NCI-H526 treated with DMSO at 0.1 percent for 48 hours (cell line): ENCODE measurements around the gene CCDC80.

Experiments
- DNase-seq: peaks from one replicate; lab custom pipeline; 2025; lab: John Stamatoyannopoulos, UW

Gene CCDC80

DNA sequence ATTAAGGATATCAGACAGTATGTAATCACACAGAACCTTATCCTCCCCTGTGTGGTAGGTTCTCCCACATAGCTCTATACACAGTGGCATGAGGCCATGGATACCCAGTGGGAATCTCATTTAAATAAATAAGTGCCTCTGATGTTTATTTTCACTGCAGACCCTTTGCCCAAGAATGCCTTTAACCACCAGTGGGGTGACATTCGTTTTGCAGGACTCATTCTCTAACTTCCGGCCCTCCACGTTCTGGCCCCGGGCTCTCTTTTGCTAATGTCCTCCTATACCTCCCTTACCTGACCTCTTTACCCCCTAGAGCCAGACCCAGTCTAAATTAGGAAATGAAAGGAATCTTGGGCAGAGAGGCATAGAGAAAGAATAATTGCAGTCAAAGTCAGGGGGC lies 8.3 kb downstream of the CCDC80 start:
- DNase-seq = no peak

DNA sequence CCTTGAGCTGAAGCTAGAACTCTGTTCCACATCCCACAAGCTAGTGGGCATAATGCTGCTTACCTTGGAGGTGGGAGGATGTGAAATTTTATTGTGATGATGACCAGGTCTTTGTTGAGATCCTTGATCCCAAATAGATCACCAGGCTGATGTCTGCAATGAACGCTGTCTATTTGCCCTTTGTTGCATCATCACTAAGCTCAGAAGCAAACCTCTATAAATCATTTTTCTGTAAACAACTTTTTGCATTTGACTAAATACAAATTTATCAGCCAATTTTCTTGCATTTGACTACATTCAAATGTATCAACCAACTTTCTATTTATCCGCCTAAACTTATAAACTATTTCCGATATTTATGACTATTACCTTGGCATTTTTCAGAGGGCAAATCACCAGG lies 9.7 kb downstream of the CCDC80 start:
- DNase-seq = no peak

DNA sequence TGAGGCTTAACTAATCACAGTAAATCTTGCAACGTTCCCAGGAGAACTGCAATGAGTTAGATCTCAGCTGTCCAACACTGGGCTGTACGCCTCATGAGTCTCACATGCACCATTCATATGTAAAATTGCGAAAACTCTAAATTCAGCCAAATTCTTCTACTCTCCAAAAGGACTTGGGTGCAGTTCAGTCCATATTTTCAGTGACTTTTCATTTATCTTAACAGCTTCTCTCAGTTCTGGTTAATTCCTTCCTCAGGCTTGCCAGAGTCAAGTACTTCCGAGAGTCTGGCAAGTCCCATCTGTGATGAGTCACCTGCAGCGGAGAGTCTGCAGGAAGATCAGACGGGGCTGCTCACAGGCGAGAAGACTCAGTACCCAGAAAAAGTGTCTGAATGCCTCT lies 11.5 kb downstream of the CCDC80 start:
- DNase-seq = no peak

DNA sequence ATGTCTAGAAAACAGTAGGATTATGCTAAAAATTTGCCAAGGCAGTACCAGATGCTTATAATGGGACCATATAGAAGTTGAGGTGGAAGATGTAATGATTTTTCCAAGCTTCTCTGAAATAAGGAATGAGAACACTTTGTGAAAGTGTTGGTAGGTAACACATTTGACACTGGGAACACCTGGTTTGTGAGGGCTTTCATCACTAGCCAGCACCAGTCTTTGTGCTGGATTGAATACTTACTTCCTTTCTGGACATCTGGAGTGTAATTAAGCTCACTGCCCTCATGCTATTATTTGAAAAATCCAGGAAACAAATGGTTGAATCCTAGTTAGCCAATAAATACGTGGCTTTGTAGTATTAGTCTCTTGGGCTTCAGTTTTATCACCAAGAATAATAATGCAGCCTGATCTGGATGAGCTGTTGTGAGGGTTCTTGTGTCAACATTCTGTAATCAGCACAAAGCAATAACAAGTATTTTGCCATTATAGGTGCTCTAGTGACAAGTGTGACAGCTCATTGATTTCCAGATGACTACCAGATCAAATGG lies 12.9 kb downstream of the CCDC80 start:
- no peak for DNase-seq

DNA sequence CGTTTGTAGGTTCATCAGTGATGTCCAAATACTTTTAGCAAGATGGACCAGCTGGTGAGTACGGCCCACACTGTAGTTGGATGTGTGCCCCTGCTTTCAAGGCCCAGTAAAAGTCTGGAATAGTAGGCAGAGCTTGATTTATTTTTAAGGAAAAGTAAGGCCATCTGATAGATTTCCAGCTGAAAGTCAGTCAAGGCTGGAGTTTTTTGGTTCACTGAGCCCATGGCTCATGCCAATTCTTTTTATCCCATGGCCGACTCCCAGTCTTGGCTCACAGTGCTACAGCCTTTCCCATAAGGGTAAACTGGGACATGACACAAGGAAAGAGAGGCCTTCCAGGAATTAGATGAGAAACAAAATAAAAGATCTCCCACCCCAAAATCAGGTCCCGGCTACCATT lies 13.5 kb downstream of the CCDC80 start:
- DNase-seq = no peak

DNA sequence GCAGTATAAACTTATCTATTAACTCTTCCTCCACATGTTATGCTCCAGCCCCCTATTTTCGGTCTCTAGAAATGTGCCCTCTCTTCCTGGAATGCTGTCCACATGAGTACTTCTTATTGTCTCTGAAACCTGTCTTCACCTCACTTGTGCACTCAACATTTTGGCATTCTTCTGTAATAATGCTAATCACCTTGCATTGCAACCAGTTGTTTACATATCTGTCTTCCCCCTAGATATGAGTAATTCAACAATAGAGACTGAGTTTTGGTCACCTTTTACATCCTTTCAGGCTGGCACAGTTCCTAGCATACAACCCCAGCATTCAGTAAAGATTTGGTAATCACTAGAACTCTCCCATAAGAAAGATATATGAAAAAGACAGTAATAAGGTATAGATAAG lies 17.2 kb downstream of the CCDC80 start:
- DNase-seq = no peak

DNA sequence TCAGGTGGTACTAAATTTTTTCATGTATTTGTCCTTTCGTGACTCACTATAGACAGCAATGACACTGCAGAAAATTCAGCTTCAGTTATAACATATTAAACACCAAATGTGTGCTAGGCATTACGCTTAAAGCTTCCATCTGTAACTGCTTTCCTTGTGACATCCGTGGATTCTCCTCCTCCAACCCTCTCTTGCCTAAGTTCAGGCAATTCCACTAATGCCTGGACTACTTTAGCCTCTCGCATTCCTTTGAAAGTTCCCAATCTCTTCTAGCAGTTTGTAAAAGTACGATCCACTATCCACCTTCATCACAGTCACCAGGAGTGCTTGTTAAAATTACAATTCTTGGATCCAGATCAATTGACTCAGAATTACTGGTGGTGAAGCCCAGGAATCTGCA lies 17.7 kb downstream of the CCDC80 start:
- no peak for DNase-seq

DNA sequence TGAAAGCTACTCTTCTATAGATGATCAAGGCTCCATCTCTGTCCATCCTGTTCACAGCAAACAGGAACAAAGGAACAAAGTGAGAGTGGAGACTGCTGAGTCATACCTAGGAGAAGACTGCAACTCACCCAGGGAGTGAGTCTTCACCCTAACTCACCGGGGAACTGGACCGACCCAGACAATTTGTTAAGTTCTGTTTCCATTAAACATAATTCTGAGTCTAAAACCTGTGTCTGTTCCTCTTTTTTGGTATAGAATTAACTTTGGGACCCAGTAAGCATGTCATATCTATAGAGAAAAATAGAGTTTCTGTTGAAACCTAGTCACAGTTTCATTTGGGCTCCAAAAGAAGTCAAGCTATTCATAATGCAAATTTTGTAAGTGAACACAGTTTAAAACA lies 21.6 kb downstream of the CCDC80 start:
- no peak for DNase-seq

DNA sequence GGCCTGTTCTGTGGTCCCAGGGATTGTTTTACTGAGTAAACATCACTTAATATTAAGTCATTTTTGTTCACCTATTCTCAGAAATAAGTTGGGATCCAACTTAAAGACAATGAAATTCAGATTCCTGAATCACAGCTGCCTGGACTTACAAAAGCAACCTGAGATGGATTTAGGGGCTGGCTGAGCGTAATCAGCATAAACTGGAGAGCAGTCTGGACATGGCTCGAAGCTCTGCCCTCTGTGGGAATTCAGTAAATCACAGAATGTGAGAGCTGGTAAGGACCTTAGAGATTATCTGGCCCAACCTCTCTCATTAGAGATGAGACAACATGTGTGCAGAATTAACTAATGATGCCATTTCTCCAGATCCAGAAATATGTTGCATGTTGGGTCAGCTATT lies 23.7 kb downstream of the CCDC80 start:
- no peak for DNase-seq

DNA sequence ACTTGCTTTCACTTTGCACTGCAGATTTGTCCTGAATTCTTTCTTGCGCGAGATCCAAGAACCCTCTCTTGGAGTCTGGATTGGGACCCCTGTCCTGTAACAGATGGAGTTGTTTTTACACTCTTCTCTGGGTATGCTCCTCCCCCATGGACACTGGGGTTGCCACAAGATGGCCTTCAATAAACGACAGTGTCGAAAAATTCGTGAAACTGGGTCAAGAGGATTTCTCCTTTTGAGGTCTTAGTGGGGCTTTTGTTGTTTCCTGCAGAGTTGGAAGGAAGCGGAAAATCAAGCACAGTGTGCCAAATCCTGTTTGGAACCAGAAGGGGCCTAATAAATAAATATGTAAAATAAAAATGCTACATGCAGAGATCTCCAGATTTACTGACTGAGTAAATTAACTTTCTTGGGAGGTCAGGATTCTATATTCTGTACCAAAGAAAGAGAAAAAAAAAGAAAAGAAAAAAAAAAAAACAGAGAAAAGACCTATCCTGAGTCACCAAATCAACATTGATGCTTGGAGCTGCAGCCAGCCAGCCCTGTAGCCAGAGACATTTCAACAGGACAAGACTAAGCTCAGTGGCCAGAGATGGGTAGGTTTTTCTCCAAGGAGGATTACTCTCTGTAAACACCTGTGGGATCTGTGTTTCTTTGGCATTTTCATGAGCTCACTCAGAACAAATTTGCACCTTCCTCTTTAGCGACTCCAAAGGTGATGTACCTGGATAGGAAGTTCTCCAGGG lies 24.8 kb downstream of the CCDC80 start:
- no peak for DNase-seq

DNA sequence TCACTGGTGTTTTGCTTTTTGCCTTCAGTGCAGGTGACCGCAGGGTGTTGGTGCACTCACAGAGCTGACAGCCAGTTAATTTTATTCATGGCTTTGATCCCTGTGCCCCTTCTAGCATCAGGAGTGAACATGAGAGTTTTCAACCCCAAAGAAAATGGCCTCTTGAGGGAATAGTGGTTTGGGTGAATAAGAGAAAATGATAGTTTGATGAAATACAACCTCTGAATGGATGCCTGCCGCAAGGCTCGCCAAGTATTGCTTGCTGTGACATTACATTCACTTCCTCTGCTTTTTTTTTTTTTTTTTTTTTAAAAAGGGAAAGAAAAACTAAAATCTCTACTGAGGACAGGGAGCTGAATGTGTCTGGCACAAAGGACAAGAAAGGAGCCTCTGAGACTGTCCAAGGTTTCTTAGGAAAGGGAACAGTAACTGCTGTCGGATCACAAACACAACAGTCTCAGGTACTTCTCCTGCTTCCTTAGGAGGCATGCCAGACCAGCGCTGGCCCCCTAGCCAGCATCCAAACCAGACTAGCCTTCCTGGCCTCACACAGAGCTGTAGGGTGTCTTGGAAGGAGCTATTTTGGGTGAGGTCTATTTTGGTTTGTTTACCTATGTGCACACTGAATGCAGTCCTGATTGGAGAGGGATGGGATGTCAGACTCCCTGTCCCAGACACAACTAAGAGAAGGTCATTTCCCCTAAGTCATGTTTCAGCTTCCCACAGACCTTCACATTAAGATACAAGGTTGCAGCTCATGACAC lies 29.0 kb downstream of the CCDC80 start:
- no peak for DNase-seq

DNA sequence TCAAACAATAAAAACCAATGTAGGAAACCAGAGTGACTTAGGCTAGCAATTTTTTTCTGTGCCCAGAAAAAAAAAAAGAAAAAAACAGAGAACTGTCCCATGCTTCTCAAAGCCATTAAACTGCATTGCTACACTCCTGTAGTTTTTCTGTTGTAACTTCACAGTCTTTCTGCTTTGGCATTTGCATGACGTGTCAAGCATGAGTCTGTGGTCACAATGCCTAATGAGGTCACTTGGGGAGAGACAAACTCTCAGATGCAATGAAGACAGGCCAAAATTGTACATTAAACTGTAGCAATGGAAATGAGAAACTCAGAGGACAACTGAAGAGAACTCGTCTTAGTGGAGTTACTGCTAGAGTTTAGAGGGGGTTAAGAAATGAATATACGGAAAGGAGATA lies 30.8 kb downstream of the CCDC80 start:
- no peak for DNase-seq

DNA sequence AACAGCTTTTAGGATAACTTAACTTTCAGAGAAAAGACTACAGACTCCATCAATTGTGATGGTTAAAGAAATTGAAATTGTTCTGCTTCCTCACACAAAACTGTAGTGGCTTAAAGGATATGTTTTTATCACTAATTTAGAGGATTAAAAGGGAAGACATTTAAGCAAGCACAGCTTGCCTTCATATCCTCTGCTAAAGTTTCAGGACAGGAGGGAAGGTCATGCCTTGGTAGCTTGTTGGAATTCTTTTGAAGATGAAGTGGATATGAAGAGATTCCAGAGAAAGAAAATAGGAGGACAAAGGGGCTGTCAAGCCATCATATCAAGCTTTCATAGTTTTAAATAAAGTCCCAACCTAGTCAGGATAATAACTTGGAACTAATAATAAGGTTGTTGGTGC lies 33.1 kb downstream of the CCDC80 start:
- DNase-seq = no peak

DNA sequence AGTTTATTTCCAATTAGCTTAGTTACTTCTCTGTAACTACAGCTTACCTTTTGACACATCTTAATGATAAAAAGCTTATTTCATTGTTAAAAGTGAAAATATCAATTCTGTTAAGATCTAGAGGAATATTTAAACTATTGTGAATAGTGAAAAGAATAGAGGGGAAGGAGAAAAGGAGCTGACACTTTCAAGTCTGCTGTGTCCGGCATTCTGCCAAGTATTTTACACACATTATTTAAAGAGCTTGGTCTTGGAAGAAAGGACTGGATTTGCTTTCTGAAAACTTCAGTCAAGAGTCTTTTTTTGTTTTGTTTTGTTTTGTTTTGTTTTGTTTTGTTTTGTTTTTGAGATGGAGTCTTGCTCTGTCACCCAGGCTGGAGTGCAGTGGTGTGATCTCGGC lies 34.8 kb downstream of the CCDC80 start:
- DNase-seq = no peak

DNA sequence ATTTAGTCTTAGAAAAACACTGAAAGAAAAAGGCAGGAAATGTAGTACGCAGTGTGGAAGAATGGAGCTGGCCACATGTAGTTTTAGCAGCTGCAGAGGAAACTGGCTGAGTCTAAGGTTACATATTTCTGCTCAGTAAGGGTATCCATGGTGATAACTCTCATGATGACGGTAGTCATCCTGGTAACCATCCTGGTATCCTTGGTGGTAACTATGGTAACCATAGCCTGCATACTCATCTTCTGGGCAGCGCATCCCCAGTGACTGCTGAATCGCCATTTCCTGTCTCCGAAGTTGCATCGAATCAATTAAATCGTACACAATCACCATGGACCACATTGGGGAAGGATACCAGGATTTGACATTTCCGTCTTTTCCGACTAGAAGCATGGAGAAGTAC lies 35.7 kb downstream of the CCDC80 start:
- DNase-seq = no peak

DNA sequence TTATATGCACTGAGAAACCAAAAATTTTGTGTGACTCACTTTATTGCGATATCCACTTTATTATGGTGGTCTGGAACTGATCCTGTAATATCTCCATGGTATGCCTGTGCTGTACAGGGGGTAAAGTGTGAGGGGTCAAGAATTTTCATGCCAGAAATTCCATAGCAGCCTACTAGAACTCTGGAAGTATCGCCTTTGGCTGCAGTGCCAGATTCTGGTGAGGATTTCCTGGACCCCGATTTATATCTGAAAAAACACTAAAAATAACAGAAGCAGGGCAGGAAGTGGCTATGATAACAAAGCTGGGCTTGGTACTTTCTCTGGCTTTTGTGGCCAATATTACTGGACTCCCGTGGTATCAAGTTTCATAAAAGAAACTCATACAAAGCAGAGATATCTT lies 36.4 kb downstream of the CCDC80 start:
- DNase-seq = no peak

DNA sequence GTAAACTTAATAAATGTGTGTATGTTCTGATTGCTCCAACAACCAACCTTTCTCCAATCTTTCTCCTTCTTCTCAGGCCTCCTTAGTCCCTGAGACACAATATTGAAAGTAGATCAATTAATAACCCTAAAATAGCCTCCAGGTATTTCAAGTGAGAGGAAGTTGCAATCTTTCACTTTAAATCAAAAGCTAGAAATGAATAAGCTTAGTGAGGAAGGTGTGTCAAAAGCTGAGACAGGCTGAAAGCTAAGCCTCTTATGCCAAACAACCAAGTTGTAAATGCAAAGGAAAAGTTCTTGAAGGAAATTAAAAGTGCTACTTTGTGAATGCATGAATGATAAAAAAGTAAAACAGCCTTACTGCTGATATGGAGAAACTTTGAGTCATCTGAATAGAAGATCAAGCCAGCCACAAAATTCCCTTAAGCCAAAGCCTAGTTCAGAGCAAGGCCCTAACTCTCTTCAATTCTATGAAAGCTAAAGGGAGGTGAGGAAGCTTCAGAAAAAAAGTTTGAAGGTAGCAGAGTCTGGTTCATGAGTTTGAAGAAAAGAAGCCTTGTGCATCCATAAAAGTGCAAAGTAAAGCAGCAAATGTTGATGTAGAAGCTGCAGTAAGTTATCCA lies 38.6 kb downstream of the CCDC80 start:
- no peak for DNase-seq

DNA sequence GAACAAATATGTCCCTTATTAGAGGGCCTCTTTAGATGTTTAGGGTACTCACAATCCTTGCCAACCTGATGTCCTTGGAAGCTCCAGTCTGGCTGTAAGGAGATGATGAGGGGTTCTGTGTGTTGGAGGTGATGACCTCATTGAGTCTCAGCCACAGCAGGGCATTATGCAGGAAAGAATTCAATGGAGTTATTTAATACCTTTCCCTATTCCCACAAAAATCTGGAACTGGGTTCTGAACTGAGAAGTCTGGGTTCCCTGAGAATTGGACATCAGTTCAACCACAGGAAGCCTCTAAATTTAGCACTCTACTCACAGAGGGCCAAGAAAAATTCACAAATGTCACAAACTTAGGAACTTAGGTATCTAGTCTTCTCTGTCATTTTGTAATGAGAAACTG lies 42.2 kb downstream of the CCDC80 start:
- DNase-seq = no peak

DNA sequence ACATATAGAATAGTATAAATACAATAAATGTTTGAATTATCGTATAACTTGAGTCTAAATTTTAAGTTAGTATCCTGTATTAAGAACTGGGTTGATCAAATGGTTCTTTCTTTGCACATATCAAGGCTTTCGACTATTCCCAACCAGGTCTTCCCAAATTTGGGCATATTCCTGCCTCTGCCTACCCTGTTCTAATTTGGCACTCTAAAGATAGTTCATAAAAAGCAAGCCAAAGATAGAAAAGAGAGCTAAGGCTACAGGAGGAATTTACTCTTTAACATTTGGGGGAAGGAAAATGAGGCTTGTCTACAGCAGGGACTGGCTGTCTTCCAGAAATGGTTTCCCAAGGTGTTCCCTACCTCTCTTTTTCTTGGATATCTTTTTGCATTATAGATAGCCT lies 43.0 kb downstream of the CCDC80 start:
- no peak for DNase-seq

DNA sequence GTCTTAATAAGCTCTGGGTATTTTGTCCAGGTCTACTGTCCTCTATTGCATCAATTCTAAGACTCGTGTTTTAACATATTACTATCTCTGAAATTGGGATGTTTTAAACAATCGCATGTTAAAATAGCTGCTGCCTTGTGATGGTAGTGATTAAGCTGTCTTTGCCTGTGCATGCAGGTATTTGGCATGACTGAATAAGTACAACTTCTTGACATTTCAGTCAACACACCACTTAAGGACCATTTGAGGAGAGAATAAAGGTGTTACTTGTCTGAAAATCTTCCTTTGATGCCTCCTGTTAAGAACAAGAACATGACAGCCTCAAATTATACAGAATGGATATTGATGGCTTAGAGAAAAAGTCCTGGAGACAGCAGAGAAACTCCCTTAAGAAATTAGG lies 46.1 kb downstream of the CCDC80 start:
- no peak for DNase-seq

DNA sequence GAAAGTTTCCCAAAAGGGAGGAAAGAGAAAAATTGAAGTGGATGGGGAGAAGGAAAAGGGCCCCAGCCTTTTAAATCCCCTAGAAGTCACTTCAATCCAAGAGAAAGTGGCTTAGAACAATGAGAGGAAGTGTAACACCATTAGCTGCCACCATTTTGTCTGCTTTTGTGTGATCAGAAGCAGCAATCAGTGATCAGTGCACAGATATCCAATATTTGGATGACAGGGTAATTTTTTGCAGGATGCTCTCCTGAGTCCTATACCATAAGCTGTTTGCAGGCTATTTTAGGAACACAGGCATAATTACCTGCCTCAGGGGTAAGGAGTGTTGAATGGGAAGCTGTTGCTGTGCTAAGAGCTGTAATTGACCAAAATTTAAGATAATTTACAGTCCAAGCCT lies 47.7 kb downstream of the CCDC80 start:
- no peak for DNase-seq

DNA sequence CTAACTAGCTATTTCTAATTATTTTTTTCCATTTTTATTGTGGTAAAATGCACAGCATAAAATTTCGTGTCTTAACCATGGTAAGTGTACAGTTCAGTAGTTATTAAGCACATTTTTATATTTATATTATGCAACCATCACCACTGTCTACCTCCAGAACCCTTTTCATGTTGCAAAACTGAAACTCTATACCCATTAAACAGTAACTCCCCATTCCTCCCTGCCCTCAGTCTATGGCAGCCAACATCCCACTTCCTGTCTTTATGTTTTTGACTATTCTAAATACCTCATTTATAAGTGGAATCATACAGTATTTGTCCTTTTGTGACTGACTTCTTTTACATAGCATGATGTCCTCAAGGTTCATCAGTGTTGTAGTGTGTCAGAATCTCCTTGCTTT lies 53.6 kb downstream of the CCDC80 start:
- no peak for DNase-seq

DNA sequence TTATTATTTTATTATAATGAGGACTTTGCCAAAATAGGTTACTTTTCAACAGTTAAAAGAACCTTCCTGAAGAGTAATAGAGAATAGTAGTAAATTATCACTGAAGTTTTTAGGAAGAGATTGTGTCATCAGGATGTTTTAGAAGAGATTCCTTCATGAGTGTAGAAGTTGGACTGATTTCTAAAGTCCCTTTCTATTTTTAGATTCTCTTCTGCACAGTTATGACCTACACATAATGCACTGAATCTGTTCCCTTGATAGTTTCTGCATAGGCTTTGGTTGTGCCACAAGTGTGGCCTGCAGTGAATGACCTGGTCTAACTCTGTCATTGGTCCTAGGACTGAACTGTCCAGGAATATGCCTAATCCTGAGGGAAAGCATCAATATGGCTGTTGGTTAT lies 55.2 kb downstream of the CCDC80 start:
- DNase-seq = no peak
